NT2/D1 (cell line): ENCODE data around the gene PKHD1.

Experiments used
- DNase-seq: peaks from one replicate; pipeline ENCODE4 v3.0.0-alpha.2; 2011; ENCODE audit warnings: low read depth, low spot score
- H3K27me3 ChIP-seq: 2 replicates; pipeline ENCODE4 v1.6.0; 2011; ENCODE audit warnings: mild to moderate bottlenecking; ENCODE audit not compliant: insufficient read length, insufficient read depth
- H3K36me3 ChIP-seq: 2 replicates; pipeline ENCODE4 v1.6.1; 2011; ENCODE audit warnings: mild to moderate bottlenecking, low read length, mixed read lengths; ENCODE audit not compliant: insufficient read depth, insufficient read length
- H3K4me1 ChIP-seq: 2 replicates; pipeline ENCODE4 v1.5.1; 2011; ENCODE audit not compliant: insufficient read depth, insufficient read length
- H3K4me3 ChIP-seq: 2 replicates; pipeline ENCODE4 v1.5.1; 2011; ENCODE audit warnings: low read depth; ENCODE audit not compliant: insufficient read length
- H3K9ac ChIP-seq: 2 replicates; pipeline ENCODE4 v1.6.0; 2011; ENCODE audit warnings: low read depth; ENCODE audit not compliant: insufficient read length
- H3K9me3 ChIP-seq: 2 replicates; pipeline ENCODE4 v1.5.1; 2011; ENCODE audit warnings: mild to moderate bottlenecking, low read length; ENCODE audit not compliant: insufficient read depth
- SUZ12 ChIP-seq: IDR thresholded peaks from 2 replicates; pipeline ENCODE4 v1.6.1; 2011; ENCODE audit not compliant: insufficient read length, insufficient read depth; ENCODE audit errors: extremely low read depth
- YY1 ChIP-seq: IDR thresholded peaks from 2 replicates; pipeline ENCODE4 v1.6.1; 2011; ENCODE audit not compliant: insufficient read length, insufficient read depth
- ZNF274 ChIP-seq: IDR thresholded peaks from 2 replicates; pipeline ENCODE4 v1.6.1; 2011; ENCODE audit warnings: mild to moderate bottlenecking, low read depth, low read length

Gene PKHD1

GRCh38 chr6:51660767-51661166, 426.6 kb downstream of the PKHD1 start:
- Histone ChIP-seq H3K36me3 (no peaks in the 10 kb centered on the region), H3K27me3 (no peaks in the 10 kb centered on the region), H3K9me3 (no peaks in the 10 kb centered on the region), H3K9ac (no peak overlapping the region), H3K4me1 (no peaks in the 10 kb centered on the region), H3K4me3 (no peak overlapping the region)
- no peak for DNase-seq
- TF ChIP-seq SUZ12 (no peak), YY1 (no peak), ZNF274 (no peak)

- no peaks in the 10 kb centered on the region for H3K36me3 ChIP-seq
- H3K9ac ChIP-seq: no peak overlapping the region
- DNase-seq: no peak
- no peak overlapping the region for H3K4me3 ChIP-seq
- H3K4me1 ChIP-seq: no peaks in the 10 kb centered on the region
- no peaks in the 10 kb centered on the region for H3K9me3 ChIP-seq
- no peaks in the 10 kb centered on the region for H3K27me3 ChIP-seq
- TF ChIP-seq ZNF274: no peak
- TF ChIP-seq YY1: no peak
- TF ChIP-seq SUZ12: no peak
Observed at GRCh38 chr6:51657491-51657890, 429.9 kb downstream of the PKHD1 start.

- no peak for TF ChIP-seq ZNF274
- no peak for TF ChIP-seq SUZ12
- TF ChIP-seq YY1: no peak
- Histone ChIP-seq H3K27me3 (no peaks in the 10 kb centered on the region), H3K9me3 (no peaks in the 10 kb centered on the region), H3K4me1 (no peaks in the 10 kb centered on the region), H3K9ac (no peak overlapping the region), H3K4me3 (no peak overlapping the region), H3K36me3 (no peaks in the 10 kb centered on the region)
- no peak for DNase-seq
Observed at GRCh38 chr6:51655517-51655916, 431.9 kb downstream of the PKHD1 start.

GRCh38 chr6:51654647-51655046, 432.8 kb downstream of the PKHD1 start:
- TF ChIP-seq YY1: no peak
- no peak for TF ChIP-seq ZNF274
- no peak for TF ChIP-seq SUZ12
- Histone ChIP-seq H3K27me3 (no peaks in the 10 kb centered on the region), H3K4me1 (no peaks in the 10 kb centered on the region), H3K9me3 (no peaks in the 10 kb centered on the region), H3K36me3 (no peaks in the 10 kb centered on the region), H3K4me3 (no peak overlapping the region), H3K9ac (no peak overlapping the region)
- no peak for DNase-seq

- Histone ChIP-seq H3K36me3 (no peaks in the 10 kb centered on the region), H3K9me3 (no peaks in the 10 kb centered on the region), H3K27me3 (no peaks in the 10 kb centered on the region), H3K4me1 (no peaks in the 10 kb centered on the region), H3K9ac (no peak overlapping the region), H3K4me3 (no peak overlapping the region)
- DNase-seq: no peak
- TF ChIP-seq YY1: no peak
- no peak for TF ChIP-seq SUZ12
Observed at GRCh38 chr6:51651132-51651817, 436.1 kb downstream of the PKHD1 start.

GRCh38 chr6:51648774-51649173, 438.6 kb downstream of the PKHD1 start:
- DNase-seq: no peak
- H3K9ac ChIP-seq: no peak overlapping the region
- TF ChIP-seq SUZ12: no peak
- no peak overlapping the region for H3K4me3 ChIP-seq
- no peaks in the 10 kb centered on the region for H3K36me3 ChIP-seq
- no peaks in the 10 kb centered on the region for H3K27me3 ChIP-seq
- no peaks in the 10 kb centered on the region for H3K4me1 ChIP-seq
- H3K9me3 ChIP-seq: no peaks in the 10 kb centered on the region

- Histone ChIP-seq H3K9ac (no peak overlapping the region), H3K27me3 (no peaks in the 10 kb centered on the region), H3K4me3 (no peak overlapping the region), H3K4me1 (no peaks in the 10 kb centered on the region), H3K36me3 (no peaks in the 10 kb centered on the region), H3K9me3 (no peaks in the 10 kb centered on the region)
- no peak for TF ChIP-seq SUZ12
- no peak for TF ChIP-seq YY1
- DNase-seq: no peak
Observed at GRCh38 chr6:51648236-51648635, 439.2 kb downstream of the PKHD1 start.
